HG03066 (cell line): ENCODE measurements around the gene KCNJ6.
"Not testable (repeated sequence)": the region's sequence is repeated elsewhere in the genome, so short reads cannot be mapped to it uniquely, and the experiment has no call there.

Experiments used
- ATAC-seq: cut with Tn5 transposase; IDR thresholded peaks from one replicate; pipeline ENCODE4 v1.9.1; 2021; ENCODE audit warnings: low read depth; ENCODE audit not compliant: unreplicated experiment

The KCNJ6 gene

DNA sequence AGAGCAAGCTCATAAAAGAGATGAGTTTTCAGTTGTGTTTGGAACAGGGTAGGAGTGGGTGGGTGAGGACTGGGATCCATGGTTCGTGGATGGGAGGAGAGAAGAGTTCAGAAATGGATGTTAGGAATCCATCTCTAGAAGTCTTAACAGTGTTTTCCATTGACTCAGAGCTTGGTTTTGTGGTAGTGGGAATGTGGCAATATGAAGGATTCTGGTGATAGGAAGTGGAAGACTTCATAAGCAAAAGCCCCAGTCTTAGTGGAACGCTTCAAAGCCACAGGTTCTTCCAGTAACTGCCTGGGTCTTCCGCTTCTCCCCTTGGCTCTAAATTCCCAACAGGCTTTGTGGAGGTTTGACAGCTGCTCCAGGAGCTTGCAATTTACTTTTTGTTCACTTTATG is 167.9 kb downstream of the KCNJ6 start:
- ATAC-seq: no peak

DNA sequence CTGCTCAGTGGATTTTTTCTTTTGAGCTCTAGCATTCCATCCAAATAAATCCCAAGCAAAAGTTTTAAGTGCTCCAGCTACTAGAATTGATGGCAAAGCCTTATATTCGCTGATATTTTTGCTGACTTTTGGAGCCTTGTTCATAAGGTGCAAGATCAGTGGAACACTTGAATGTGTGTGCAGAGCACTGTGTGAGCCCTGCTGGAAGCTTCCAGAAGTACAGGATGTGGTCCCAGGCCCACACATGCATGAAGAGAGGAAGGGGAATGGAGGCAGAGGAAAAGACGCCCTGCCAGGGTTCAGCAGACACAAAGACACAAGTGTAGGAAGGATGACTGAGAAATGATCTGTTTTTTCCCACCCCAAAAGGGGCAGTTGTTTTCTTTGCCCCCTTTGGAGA is 169.4 kb downstream of the KCNJ6 start:
- no peak for ATAC-seq

DNA sequence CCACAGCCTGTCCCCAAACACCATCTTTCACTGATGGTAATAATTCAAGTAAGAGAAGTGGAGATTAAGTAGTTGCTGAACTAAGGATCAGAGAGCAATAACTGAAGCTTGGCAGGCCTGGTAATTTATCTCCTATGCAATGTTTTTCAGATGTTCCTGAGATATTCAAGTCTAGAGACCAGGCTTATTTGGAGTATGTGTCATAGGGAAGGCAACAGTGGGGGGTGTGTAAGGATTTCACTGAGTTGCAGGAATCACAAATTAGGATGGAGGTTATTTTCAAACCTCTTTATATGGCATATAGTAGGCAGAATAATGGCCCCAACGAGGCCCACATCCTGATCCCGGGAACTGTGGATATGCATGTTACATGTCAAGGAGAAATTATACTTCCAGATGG is 171.7 kb downstream of the KCNJ6 start:
- no peak for ATAC-seq

DNA sequence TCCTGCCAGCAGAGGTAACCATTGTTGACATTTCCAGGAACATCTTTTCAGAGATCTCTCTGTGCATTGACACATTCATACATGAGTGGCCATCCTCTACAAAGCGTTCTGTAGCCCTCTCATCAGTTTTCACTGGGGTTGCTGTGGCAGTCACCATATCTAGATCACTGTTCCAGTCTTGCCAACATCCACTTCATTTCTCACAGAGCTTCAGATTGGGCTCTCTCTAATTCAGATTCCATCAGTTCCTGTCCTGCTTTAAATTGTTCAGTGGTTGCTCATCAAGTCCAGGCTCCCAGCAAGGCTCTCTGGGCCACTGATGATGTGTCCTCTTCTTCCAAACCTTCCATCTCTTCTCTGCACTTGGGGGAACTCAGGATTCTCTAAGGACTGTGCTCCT is 173.7 kb downstream of the KCNJ6 start:
- no peak for ATAC-seq

DNA sequence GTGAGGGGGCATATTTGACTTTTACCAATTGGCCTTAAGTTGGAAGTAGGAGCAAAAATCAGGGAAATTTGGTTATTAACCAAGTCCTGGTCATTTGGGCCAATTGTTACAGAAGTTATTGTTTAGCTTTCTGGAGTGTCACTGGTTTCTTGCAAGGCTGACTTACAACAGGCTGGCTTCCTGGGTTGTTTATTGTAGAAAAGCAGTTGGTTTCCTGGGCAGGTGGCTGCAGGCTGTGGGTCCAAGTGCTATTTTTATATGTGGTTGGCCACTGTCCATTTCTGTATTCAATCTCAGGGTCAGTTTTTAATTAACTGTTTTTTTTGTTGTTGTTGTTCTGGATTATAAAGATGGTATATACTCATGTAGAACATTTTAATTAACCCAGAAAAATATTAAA is 174.1 kb downstream of the KCNJ6 start:
- no peak for ATAC-seq

DNA sequence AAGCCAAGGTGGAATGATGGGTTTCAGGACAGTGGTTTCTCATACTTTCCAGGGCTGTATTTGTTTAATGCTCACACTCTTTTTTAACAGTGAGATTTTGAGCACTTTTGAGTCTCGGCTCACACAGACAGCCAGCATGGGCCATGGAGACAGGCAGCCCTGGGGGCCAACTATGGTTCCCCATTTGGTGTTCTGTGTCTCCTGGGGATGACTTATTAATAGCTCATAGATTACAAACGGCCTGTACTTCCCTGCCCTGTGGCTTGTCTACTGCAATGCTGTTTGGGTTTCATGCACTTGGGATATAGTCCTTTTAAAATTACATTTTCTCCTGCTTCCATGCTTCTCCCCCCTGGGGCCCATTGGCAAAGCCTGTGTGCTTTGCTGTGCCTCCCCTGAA is 178.3 kb downstream of the KCNJ6 start:
- no peak for ATAC-seq

DNA sequence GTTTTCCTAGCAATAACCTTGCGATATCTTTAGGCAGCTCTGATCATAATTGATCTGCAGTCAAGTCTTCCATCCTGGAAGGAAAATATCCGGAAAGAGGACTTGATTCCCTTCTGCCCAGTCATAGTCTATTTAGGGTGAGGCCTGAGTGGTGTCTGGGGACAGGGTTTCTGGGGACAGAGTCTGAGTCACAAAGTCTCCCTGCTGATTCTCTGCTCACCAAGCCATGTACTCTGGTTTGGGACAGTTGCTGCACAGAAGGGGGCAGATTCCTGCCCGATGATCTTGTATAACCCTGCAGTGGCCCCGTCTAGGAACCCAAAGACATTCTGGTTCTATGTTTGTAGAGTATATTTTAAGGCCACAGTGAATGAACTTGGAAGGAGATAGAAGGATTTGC is 178.8 kb downstream of the KCNJ6 start:
- no peak for ATAC-seq

DNA sequence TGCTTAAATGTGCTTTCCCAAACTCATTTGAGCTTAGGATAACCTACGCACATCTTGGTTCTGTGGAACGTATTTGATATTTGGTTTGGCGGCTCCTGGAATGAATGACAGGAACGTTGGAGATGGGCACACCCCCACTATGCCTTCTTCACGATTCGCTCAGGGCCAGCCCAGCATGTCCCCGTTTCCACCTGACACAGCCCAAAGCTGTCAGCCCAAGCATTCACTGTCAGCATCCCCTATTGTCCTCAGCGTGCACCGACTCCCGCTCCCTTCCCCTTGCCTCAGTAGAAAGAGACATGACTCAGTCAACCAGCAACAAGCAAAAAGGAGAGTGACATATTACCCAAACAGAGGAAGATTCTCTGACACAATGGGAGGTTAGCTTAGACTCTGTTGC is 181.4 kb downstream of the KCNJ6 start:
- ATAC-seq: no peak

DNA sequence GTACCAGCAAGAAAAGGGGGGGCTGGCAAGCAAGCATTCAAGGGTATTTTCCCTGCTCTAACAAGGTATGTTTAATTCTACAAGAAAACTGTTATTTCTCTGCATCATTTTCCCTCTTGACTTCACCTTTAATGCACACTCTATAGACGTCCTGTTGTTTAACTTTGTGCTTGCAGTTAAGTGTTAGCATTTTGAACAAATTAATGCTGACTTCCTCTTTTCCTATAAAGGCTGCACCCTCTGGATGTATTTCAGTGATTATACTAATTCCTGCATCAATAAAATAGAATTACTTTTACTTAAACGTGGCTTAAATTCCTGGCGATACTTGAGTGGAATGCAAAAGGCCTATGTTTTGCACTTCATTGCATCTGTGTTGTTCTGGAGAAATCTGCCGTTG is 183.3 kb downstream of the KCNJ6 start:
- no peak for ATAC-seq

DNA sequence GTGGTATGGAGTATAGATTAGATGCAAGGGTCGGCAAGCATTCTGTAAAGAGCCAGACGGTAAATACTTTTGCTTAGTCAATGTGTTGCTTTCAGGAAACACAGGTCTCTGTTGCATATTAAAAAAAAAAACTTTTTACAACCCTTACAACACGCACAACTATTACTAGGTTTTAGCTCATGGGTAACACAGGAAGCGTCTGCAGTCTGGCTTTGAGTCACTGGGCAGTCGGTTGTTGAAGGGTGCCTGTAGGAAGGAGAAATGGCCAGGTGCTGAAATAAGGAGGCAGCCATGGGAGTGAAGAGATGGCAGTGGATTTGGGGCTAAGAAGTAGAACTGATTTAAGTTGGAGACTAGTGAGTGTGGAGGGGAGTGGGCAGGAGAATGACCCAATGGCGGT is 192.1 kb downstream of the KCNJ6 start:
- ATAC-seq: no peak

DNA sequence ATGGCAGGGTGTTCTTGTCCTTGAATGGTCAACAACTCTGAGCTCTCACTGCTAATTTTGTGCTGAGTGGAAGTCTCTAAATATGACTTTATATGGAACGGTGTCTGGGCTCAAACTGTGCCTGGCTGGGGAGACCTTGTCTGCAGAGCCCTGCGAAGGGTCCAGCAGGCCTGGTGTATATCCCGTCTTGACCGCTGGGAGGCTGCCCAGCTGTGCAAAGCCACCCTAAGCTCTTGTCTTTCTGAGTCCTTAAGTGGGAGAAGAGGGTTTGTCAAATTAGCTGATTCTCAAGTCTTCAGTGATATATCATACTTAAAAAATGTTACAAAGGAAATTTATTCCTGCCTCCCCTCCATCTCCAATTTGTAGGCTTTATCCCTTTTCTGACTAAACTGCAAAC is 198.7 kb downstream of the KCNJ6 start:
- no peak for ATAC-seq

DNA sequence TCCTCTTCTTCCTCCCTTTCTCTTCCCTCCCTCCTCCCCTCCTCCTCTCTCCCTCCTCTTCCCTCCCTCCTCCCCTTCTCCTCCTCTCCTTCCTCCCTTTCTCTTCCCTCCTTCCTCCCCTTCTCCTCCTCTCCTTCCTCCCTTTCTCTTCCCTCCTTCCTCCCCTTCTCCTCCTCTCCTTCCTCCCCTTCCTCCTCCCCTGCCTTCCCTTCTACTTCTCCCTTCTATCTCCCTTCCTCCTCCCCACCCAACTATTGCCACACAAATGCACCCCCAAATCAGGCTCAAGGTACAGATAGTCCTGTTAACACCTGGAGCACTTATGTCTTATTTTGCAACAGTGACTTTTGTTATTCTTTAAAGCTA is 203.7 kb downstream of the KCNJ6 start:
- ATAC-seq: not testable (repeated sequence)

DNA sequence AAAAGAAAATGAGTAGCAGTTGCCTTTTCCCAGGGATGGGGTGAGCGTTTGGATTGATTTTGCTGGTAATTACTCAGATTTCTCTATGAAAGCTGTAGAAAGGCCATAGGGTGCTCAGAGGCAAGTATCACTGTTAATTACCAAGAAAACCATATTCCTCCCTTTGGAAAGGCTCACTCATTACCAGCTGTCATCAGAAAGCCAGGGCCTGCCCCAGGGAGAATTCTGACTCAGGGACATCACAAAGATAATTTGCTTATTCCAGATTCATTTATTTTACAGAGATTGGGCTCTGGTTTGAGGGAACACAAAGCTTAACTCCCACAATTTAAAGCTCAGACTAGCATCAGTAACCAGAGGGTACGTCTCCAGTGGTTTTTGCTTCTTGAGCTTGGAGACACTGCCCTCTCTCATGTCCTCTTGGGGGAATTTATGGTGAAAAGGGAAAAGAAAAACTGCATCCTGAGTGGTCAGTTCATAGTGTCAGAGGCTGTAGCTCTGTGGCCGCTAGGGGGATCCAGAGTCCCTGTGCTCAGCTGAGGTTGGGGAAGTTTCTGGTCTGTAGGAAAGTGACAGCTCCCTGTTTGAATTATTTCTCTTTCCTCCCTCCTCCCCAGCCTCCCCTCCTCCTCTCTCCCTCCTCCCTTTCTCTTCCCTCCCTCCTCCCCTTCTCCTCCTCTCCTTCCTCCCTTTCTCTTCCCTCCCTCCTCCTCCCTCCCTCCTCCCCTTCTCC is 204.3 kb downstream of the KCNJ6 start:
- no peak for ATAC-seq

DNA sequence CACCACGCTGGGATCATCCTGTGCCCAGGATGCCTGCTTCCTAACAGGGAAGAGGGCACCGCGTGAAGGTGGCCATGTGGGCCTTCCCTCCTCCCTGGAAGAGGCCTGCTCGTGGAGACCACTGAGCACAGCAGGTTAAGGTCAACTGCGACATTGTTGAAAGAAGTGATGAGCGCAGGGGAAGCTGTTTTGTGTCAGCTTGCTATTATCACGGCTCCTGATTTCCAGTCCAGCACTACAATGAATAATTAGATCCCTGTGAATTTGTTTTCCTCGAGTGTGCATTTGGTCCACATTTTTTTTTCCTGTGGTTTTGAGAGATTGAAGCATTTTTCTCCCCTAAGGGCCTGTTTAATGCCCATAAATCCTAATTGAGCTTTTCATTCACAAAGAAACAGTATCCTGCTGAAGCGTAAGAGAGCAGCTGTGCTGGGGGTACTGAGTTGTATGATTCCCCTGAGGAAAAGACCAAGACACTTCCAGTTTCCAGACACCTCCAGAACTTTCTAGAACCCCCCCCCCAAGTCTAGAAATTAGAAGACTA is 204.9 kb downstream of the KCNJ6 start:
- ATAC-seq: no peak

DNA sequence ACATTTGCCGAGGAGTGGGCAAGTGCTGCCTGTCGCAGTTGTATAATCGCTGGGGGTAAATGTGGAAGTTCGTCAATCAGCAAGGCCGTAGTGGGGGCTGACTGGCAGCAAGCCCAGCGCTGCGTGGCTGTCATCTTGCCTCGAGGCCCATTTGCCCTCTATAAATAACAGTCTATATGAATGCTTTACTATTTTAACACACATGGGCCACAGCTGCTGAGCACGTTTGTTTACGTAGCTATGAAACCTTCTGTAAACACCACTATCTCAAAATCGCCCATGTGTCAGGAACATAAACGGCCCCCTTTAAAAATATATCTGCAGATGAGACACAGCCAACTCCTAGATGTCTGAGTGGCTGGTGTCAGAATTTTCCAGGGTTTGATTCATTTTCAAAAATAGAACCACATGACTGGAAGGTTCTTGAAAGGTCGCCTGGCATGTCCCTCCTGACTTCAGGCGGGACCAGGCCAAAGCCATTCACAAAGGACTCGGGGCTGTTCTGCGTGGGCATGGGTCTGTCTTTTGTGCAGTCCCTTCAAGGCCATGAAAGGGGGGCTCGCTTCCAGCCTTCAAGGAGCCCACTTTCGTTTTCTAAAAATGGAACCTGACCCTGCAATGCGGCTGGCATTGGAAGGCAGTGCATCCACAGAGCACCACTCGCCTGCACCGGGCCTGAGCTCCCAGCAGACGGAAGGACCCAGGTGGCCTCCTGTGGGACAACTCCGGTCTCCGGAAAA is 205.5 kb downstream of the KCNJ6 start:
- ATAC-seq: no peak

DNA sequence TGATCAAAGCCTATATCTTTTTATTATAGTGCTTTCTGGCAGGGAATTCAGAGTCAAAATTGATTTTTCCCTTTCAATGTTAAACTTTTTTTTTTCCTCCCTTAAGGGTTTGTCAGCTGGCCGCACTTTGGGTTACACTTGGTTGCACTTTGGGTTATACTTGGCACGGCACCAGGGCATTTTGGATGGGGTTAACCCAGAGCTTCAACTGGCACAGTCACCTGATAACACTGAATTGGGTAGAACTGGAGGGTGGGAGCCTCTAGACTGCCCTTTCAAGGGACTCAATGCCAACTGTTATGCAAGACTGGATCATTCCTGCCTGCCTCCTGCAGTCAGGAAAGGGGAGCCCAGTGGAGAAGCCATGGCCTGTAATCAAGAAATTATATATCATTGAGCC is 211.5 kb downstream of the KCNJ6 start:
- ATAC-seq: no peak

DNA sequence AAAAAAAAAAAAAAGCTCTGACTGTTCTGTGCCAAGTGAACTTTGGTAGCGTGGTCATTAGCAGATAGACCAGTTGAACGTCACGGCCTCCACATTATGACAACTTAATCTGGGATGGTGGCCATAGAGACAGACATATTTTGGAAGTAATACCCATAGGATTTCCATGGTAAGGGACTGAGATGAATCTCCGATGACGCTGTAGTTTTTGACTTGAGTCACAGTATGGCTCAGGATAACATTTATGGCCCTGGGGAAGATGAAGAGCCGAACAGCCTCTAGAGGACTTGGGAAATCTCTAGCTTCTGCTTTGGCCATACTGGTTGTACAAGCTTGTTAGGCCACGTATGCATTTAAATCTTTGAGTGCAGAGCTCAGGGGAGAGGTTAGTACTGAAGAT is 214.0 kb downstream of the KCNJ6 start:
- ATAC-seq: no peak

DNA sequence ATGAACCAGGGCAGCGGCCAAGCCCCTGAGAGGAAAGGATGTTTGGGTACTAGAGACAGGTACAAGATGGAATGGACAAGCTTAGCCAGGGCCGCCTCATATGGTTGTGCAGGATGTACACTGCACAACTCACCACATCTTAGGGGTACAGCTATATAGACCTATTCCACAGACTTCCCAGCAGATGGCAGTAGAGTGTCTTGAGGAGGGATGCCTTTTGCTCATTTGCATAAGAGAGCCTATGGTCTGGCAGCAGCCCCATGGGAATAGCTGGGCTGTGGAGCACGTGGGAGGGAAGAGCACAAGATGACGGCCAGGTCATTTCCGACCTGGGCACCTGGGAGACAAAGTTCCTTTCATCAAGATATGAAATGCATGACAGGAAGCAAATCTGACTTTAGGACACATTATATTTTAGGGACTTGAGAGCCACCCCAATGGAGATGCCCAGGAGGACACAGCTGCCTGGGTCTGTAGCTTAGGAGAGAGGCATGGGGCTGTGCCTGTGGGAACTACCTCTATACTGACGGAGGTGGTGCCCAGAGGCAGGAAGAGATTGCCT is 215.5 kb downstream of the KCNJ6 start:
- peak; percentile 84 for ATAC-seq

DNA sequence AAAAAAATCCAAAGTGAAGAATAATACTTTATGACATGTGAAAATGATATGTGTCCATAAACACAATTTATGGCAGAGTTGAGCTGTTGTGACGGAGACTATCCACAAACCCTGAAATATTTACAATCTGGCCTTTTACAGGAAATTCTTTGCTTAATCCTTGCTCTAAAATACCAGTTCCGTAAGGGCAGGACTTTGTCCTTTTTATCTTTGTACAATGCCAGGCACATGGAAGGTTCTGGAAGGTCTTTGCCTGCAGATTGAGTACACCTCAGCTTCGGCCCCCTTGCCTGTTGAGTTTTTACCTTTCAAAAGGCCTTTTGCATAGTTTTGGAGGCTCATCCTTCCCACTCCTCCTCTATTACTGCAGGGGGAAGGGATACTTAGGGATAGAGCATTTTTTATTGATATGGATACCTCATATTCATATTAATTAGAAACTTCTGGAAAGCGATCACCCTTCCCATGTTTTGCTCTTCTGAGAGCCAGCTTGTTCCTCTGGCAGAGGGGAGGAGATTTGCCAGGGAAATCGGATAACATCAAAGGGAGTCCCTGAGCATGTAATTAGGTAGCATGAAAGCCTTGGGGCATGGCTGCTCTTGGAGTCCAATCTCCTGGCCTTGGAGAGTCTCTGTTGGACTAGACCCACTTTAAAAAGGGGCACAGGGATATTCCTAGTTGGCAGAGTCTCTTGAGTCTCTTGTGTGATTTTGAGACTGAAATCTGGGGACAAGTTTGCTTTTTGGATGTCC is 217.1 kb downstream of the KCNJ6 start:
- no peak for ATAC-seq

DNA sequence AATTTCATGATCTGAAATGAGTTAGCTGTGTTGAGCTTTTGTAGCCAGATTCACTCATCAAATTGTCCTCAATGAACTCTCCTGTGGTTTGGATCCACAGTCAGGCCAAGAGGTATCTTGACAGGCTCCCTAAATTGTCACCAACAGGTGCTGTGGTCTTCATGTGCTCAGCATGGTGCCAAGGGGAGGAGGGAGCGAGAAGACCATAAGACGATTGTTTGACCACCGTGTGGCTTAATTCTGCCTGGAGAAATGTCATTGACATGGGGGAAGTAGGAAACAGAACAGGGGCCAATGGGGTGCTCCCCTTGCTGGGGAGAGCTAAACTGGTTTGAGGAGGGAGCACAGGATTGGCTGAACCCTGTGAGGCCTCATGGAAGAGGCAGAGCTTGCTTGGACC is 219.3 kb downstream of the KCNJ6 start:
- no peak for ATAC-seq

DNA sequence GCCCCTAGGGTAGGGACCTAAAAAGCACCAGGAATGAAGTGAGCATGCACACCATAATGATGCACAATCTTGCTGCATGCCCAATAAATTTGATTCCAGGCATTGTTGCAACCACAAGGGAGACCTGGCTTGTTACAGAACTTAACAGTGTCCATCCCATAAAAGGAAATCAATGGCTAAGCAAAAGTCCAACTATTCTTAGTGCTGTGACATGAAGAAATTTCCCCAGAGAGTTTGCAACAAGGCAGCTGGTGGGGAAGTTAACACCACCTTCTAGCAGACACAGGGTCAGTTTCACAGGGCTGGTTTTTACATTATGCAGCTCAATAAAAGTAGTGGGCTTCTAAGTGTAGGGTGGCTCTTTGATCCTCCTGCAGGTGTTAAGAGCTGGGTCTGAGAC is 221.1 kb downstream of the KCNJ6 start:
- no peak for ATAC-seq
